DOHH2 (cell line): ENCODE measurements around the gene EQTN.
"Not testable (repeated sequence)": the region's sequence is repeated elsewhere in the genome, so short reads cannot be mapped to it uniquely, and the experiment has no call there.

Experiments used
- H3F3A ChIP-seq: fragments of 200-600 bp; sonication (generic), shearing (Covaris generic); 2 replicates; pipeline ENCODE4 v1.6.0; 2016; ENCODE audit warnings: antibody characterized with exemption, mild to moderate bottlenecking; ENCODE audit not compliant: control insufficient read depth, insufficient read depth
- H3K27ac ChIP-seq: fragments of 200-600 bp; sonication (generic); 2 replicates; pipeline ENCODE4 v1.5.1; 2014; ENCODE audit warnings: low read depth, mild to moderate bottlenecking, low read length, moderate library complexity
- H3K27me3 ChIP-seq: fragments of 200-600 bp; sonication (generic); 2 replicates; pipeline ENCODE4 v1.6.1; 2014; ENCODE audit warnings: mild to moderate bottlenecking, low read length, mixed read lengths; ENCODE audit not compliant: control insufficient read depth
- H3K36me3 ChIP-seq: fragments of 200-600 bp; sonication (generic); 2 replicates; pipeline ENCODE4 v1.6.1; 2014; ENCODE audit warnings: mild to moderate bottlenecking, low read length, moderate library complexity, mixed read lengths; ENCODE audit not compliant: control insufficient read depth
- H3K4me1 ChIP-seq: fragments of 200-600 bp; sonication (generic); 2 replicates; pipeline ENCODE4 v1.6.1; 2014; ENCODE audit warnings: mild to moderate bottlenecking, low read length, mixed read lengths; ENCODE audit not compliant: control insufficient read depth
- H3K4me2 ChIP-seq: fragments of 200-600 bp; sonication (generic); 2 replicates; pipeline ENCODE4 v1.6.0; 2014; ENCODE audit warnings: mild to moderate bottlenecking, low read length, moderate library complexity
- H3K4me3 ChIP-seq: fragments of 200-600 bp; sonication (generic); 2 replicates; pipeline ENCODE4 v1.5.1; 2014; ENCODE audit warnings: mild to moderate bottlenecking, low read length, mixed read lengths
- H3K79me2 ChIP-seq: fragments of 200-600 bp; sonication (generic); 2 replicates; pipeline ENCODE4 v1.6.1; 2014; ENCODE audit warnings: mild to moderate bottlenecking, low read length, mixed read lengths; ENCODE audit not compliant: control insufficient read depth
- H3K9me2 ChIP-seq: fragments of 200-600 bp; sonication (generic); replicated peaks from 2 replicates; pipeline ENCODE4 v1.6.1; 2014; ENCODE audit warnings: mild to moderate bottlenecking, low read length, mixed read lengths; ENCODE audit not compliant: control insufficient read depth
- H3K9me3 ChIP-seq: fragments of 200-600 bp; sonication (generic); 2 replicates; pipeline ENCODE4 v1.6.1; 2014; ENCODE audit warnings: antibody characterized with exemption, low read length, mixed read lengths; ENCODE audit not compliant: control insufficient read depth, insufficient read depth
- H4K20me1 ChIP-seq: fragments of 200-600 bp; sonication (generic); 2 replicates; pipeline ENCODE4 v1.6.0; 2014; ENCODE audit warnings: low read depth, mild to moderate bottlenecking, antibody characterized with exemption, low read length, moderate library complexity; ENCODE audit not compliant: control insufficient read depth, insufficient read depth
- CTCF ChIP-seq: fragments of 200-600 bp; sonication (generic); IDR thresholded peaks from one replicate; pipeline ENCODE4 v1.5.1; 2014; ENCODE audit warnings: antibody characterized with exemption, mild to moderate bottlenecking, low read depth, low read length; ENCODE audit not compliant: poor library complexity, severe bottlenecking
- EZH2phosphoT487 ChIP-seq: fragments of 200-600 bp; sonication (generic); IDR thresholded peaks from 2 replicates; pipeline ENCODE4 v1.6.1; 2017; ENCODE audit warnings: borderline replicate concordance, mild to moderate bottlenecking, antibody characterized with exemption, low read length, moderate library complexity, mixed read lengths

EQTN gene

GRCh38 chr9:27258662-27259061 is 38.3 kb downstream of the EQTN start:
- Histone ChIP-seq H3K79me2 (no peaks in the 10 kb centered on the region), H3K9me3 (no peaks in the 10 kb centered on the region), H3K36me3 (no peaks in the 10 kb centered on the region), H3F3A (no peaks in the 10 kb centered on the region), H3K4me2 (no peak overlapping the region), H3K27me3 (peaks cover 3% of the 10 kb centered on the region; the same call in 1 of the 2 replicates), H3K4me1 (no peaks in the 10 kb centered on the region), H3K9me2 (no peaks in the 10 kb centered on the region), H3K27ac (no peak overlapping the region), H3K4me3 (no peak overlapping the region), H4K20me1 (no peaks in the 10 kb centered on the region)
- TF ChIP-seq EZH2phosphoT487, result no peak
- no peak for TF ChIP-seq CTCF

GRCh38 chr9:27248702-27249101 is 48.2 kb downstream of the EQTN start:
- Histone ChIP-seq H3K27ac (no peak overlapping the region), H3F3A (no peaks in the 10 kb centered on the region), H4K20me1 (no peaks in the 10 kb centered on the region), H3K4me3 (no peak overlapping the region), H3K27me3 (no peaks in the 10 kb centered on the region), H3K4me1 (no peaks in the 10 kb centered on the region), H3K36me3 (no peaks in the 10 kb centered on the region), H3K9me3 (no peaks in the 10 kb centered on the region), H3K9me2 (no peaks in the 10 kb centered on the region), H3K79me2 (no peaks in the 10 kb centered on the region), H3K4me2 (no peak overlapping the region)
- TF ChIP-seq CTCF (no peak), EZH2phosphoT487 (no peak)

GRCh38 chr9:27247756-27248155 is 49.2 kb downstream of the EQTN start:
- no peaks in the 10 kb centered on the region for H4K20me1 ChIP-seq
- H3F3A ChIP-seq, result no peaks in the 10 kb centered on the region
- TF ChIP-seq CTCF, result peak; percentile 75
- no peak for TF ChIP-seq EZH2phosphoT487
- no peaks in the 10 kb centered on the region for H3K9me2 ChIP-seq
- no peaks in the 10 kb centered on the region for H3K4me1 ChIP-seq
- no peaks in the 10 kb centered on the region for H3K27me3 ChIP-seq
- H3K79me2 ChIP-seq, result no peaks in the 10 kb centered on the region
- H3K4me2 ChIP-seq, result no peak overlapping the region
- no peak overlapping the region for H3K27ac ChIP-seq
- H3K9me3 ChIP-seq, result no peaks in the 10 kb centered on the region
- H3K4me3 ChIP-seq, result no peak overlapping the region
- no peaks in the 10 kb centered on the region for H3K36me3 ChIP-seq

- not testable (repeated sequence) for H3K79me2 ChIP-seq, H3K4me2 ChIP-seq, H3K36me3 ChIP-seq, H3K27me3 ChIP-seq, H3K4me3 ChIP-seq, H3K9me2 ChIP-seq, H3F3A ChIP-seq, H3K9me3 ChIP-seq, H3K27ac ChIP-seq, H4K20me1 ChIP-seq, H3K4me1 ChIP-seq
Measured at GRCh38 chr9:27239648-27240047, 57.3 kb downstream of the EQTN start.
